HCT116 (cell line): ENCODE results near the gene LRRC74B. TPM values are rescaled to one million over a fixed set of nuclear protein-coding genes. Genes with fewer than 3 reads are reported as not detected.
"Not testable (repeated sequence)": the region's sequence is repeated elsewhere in the genome, so short reads cannot be mapped to it uniquely, and the experiment has no call there.

Experiments used
- ATAC-seq: fragments of 200-7000 bp; cut with Tn5 transposase; 2 replicates; pipeline ENCODE4 v1.9.1; 2020; ENCODE audit warnings: mild to moderate bottlenecking, moderate library complexity
- BruUV-seq: library from RNA; stranded (reverse); fragments of 400-500 nt; replicated peaks from 2 replicates; lab custom pipeline; 2021; lab: Mats Ljungman, UMichigan
- CTCF ChIA-PET: fragments of 300-600 bp; sonication (Branson Sonifier 250); formaldehyde crosslinking; loops from one replicate; lab custom pipeline; 2021; ENCODE audit warnings: antibody characterized with exemption; lab: Charles Lee
- POLR2A ChIA-PET: fragments of 300-600, 350-600 bp; sonication (Branson Sonifier 250); formaldehyde crosslinking; loops from one replicate; lab custom pipeline; 2021; ENCODE audit warnings: antibody characterized with exemption; lab: Charles Lee
- RAD21 ChIA-PET, 2 experiments: fragments of 300-600 bp; sonication (Branson Sonifier 250); formaldehyde crosslinking; loops; one replicate each; lab custom pipeline; 2023; ENCODE audit warnings: low total read pairs in 2 of 2; ENCODE audit not compliant: uncharacterized antibody in 2 of 2, unreplicated experiment in 2 of 2, low non-redundant PET in 1 of 2; lab: Charles Lee
- DNase-seq: peaks from one replicate; pipeline ENCODE4 v3.0.0-alpha.2; 2010; ENCODE audit warnings: low read depth, low spot score
- H2AFZ ChIP-seq: fragments of 200-600 bp; shearing (Covaris generic), sonication (generic); 2 replicates; pipeline ENCODE4 v1.6.1; 2017; ENCODE audit warnings: low read depth, mixed run types, mixed read lengths, antibody characterized with exemption, low read length; ENCODE audit not compliant: poor library complexity, severe bottlenecking
- H3K27ac ChIP-seq: 2 replicates; pipeline ENCODE4 v1.5.1; 2012; ENCODE audit warnings: low read depth, low read length
- H3K27me3 ChIP-seq: fragments of 200-600 bp; sonication (generic); 2 replicates; pipeline ENCODE4 v1.6.1; 2016; ENCODE audit warnings: mixed run types, low read length, mixed read lengths; ENCODE audit not compliant: insufficient read depth
- H3K36me3 ChIP-seq, 2 experiments: fragments of 200-500 bp in 1 of 2; fragments of 200-600 bp in 1 of 2; sonication (Bioruptor generic) in 1 of 2; sonication (generic) in 1 of 2; 2 replicates each; pipeline versions ENCODE4 v1.5.1 to v1.6.1; 2014 to 2016; ENCODE audit warnings: low read length in 2 of 2, inconsistent platforms in 1 of 2, mixed read lengths in 1 of 2, mixed run types in 1 of 2; ENCODE audit not compliant: insufficient read depth in 2 of 2, control insufficient read depth in 1 of 2
- H3K4me1 ChIP-seq, 2 experiments: fragments of 200-600 bp in 1 of 2; sonication (generic) in 1 of 2; 2 replicates each; pipeline versions ENCODE4 v1.5.1 to v1.6.1; 2012 to 2017; ENCODE audit warnings: low read length in 2 of 2, inconsistent platforms in 1 of 2, mild to moderate bottlenecking in 1 of 2, mixed read lengths in 1 of 2, mixed run types in 1 of 2, moderate library complexity in 1 of 2; ENCODE audit not compliant: insufficient read depth in 2 of 2, control insufficient read depth in 1 of 2
- H3K4me2 ChIP-seq: fragments of 200-600 bp; sonication (generic); 2 replicates; pipeline ENCODE4 v1.6.1; 2017; ENCODE audit warnings: mixed run types, low read length, mixed read lengths
- H3K4me3 ChIP-seq, 2 experiments: fragments of 200-600 bp in 1 of 2; sonication (generic) in 1 of 2; replicated peaks in 1 of 2; 2 replicates each; pipeline ENCODE4 v1.5.1; 2011 to 2016; ENCODE audit warnings: low read length in 2 of 2, control low read depth in 1 of 2, low read depth in 1 of 2, mild to moderate bottlenecking in 1 of 2, mixed read lengths in 1 of 2, mixed run types in 1 of 2
- H3K79me2 ChIP-seq: fragments of 200-600 bp; sonication (generic); 2 replicates; pipeline ENCODE4 v1.6.1; 2017; ENCODE audit warnings: mild to moderate bottlenecking, mixed run types, low read length, moderate library complexity, mixed read lengths; ENCODE audit not compliant: insufficient read depth
- H3K9ac ChIP-seq: fragments of 200-600 bp; sonication (generic); 2 replicates; pipeline ENCODE4 v1.6.1; 2016; ENCODE audit warnings: low read length, mixed read lengths
- H3K9me2 ChIP-seq: fragments of 200-600 bp; sonication (generic), shearing (Covaris generic); 2 replicates; pipeline ENCODE4 v1.6.1; 2017; ENCODE audit warnings: mixed run types, mild to moderate bottlenecking, moderate library complexity; ENCODE audit not compliant: insufficient read depth
- H3K9me3 ChIP-seq, 2 experiments: fragments of 200-500 bp in 1 of 2; fragments of 200-600 bp in 1 of 2; sonication (Bioruptor generic) in 1 of 2; sonication (generic) in 1 of 2; 2 replicates each; pipeline ENCODE4 v1.6.1; 2014 to 2017; ENCODE audit warnings: low read length in 2 of 2, mixed read lengths in 2 of 2, inconsistent platforms in 1 of 2, low read depth in 1 of 2, mild to moderate bottlenecking in 1 of 2, mixed run types in 1 of 2, moderate library complexity in 1 of 2; ENCODE audit not compliant: control insufficient read depth in 1 of 2, insufficient read depth in 1 of 2
- H4K20me1 ChIP-seq: fragments of 200-600 bp; sonication (generic), shearing (Covaris generic); 2 replicates; pipeline ENCODE4 v1.6.1; 2017; ENCODE audit warnings: mixed run types, mild to moderate bottlenecking, moderate library complexity; ENCODE audit not compliant: insufficient read depth
- EZH2 ChIP-seq: fragments of 200-600 bp; sonication (generic); IDR thresholded peaks from 2 replicates; pipeline ENCODE4 v1.6.1; 2017; ENCODE audit warnings: antibody characterized with exemption, mixed run types
- POLR2A ChIP-seq: IDR thresholded peaks from 2 replicates; pipeline ENCODE4 v1.7.0; 2011; ENCODE audit warnings: borderline replicate concordance; ENCODE audit not compliant: insufficient read depth, insufficient read length; ENCODE audit errors: extremely low read depth
- POLR2AphosphoS5 ChIP-seq: IDR thresholded peaks from 2 replicates; pipeline ENCODE4 v1.6.1; 2011; ENCODE audit warnings: mild to moderate bottlenecking, low read depth, low read length, moderate library complexity
- SRF ChIP-seq: IDR thresholded peaks from 2 replicates; pipeline ENCODE4 v1.6.1; 2012; ENCODE audit warnings: low read depth
- intact Hi-C: fragments of 100-400 bp; cut with micrococcal nuclease; formaldehyde crosslinking; loops from 2 replicates; pipeline ENCODE4 v1.10.0; 2022
- total RNA-seq: library from RNA; stranded (reverse); gene quantifications from one replicate; pipeline ENCODE4 v1.2.1, GENCODE V29; 2021; ENCODE audit not compliant: unreplicated experiment
- TF ChIP-seq, protein P1 (sequence below): IDR thresholded peaks from 2 replicates; pipeline ENCODE4 v1.6.1; 2012
- TF ChIP-seq, protein P2 (sequence below), 3 experiments: fragments of 200-600 bp in 1 of 3; sonication (generic) in 1 of 3; IDR thresholded peaks in 2 of 3; conservative IDR thresholded peaks in 1 of 3; 2 replicates each; pipeline ENCODE4 v1.5.1; 2012 to 2017; ENCODE audit warnings: low read depth in 2 of 3, low read length in 2 of 3, antibody characterized with exemption in 1 of 3, borderline replicate concordance in 1 of 3, control low read depth in 1 of 3, mild to moderate bottlenecking in 1 of 3, mixed read lengths in 1 of 3, mixed run types in 1 of 3, moderate library complexity in 1 of 3; ENCODE audit not compliant: insufficient read depth in 1 of 3

LRRC74B gene
- total RNA-seq, 1 experiment from 2014 or later: not detected

DNA sequence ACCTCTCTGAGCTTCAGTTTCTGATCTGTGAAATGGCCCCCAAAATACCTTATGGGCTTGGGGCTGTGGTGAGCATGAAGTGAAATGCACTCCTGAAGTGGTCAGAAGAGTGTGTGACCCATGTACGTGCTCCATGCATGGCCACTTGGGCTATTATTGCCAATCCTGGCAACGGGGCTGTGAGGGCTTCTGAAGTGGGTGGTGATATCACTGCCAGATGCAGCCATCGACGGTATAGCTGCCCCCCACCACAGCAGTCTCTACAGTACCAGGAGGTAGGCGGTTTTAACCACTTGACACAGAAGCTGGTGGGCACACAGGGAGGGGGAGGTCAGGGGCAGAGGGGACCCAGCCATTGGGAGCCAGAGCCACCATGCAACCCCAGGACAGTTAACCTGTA is 2.7 kb downstream of the LRRC74B start:
- H3K4me1 ChIP-seq: peaks cover 0 to 19% of the 10 kb centered on the region in 2 experiments; a peak in 2 of 4 replicates
- DNase-seq, H3K27ac ChIP-seq, H4K20me1 ChIP-seq, RAD21 ChIA-PET, H3K9me3 ChIP-seq, intact Hi-C loops, H3K9me2 ChIP-seq, H3K27me3 ChIP-seq, CTCF ChIA-PET, H3K4me2 ChIP-seq, H3K36me3 ChIP-seq, H3K9ac ChIP-seq, POLR2A ChIA-PET, ATAC-seq, H2AFZ ChIP-seq, H3K4me3 ChIP-seq, BruUV-seq, H3K79me2 ChIP-seq: not testable (repeated sequence)

DNA sequence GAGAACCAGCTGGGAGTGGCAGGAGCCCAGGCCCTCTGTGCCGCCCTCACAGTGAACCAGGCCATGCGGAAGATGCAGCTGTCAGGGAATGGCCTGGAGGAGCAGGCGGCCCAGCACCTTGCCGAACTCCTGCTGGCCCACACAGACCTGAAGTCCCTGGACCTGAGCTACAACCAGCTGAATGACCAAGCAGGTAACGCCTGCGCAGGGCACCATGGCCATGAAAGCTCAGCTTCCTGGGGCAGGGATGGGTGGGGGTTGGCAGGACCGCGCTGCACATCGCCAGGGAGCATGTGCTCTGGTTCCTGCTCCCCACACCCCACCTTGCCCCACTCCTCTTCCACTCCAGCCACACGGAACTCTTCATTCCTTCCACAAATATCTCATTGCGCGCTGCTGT is 3.2 kb downstream of the LRRC74B start:
- H4K20me1 ChIP-seq, CTCF ChIA-PET, DNase-seq, RAD21 ChIA-PET, H3K4me3 ChIP-seq, H3K36me3 ChIP-seq, H2AFZ ChIP-seq, H3K9me2 ChIP-seq, ATAC-seq, H3K9ac ChIP-seq, BruUV-seq, H3K9me3 ChIP-seq, H3K27me3 ChIP-seq, H3K79me2 ChIP-seq, intact Hi-C loops, H3K4me2 ChIP-seq, POLR2A ChIA-PET, H3K27ac ChIP-seq: not testable (repeated sequence)
- peaks cover 0 to 13% of the 10 kb centered on the region in 2 experiments; a peak in 2 of 4 replicates for H3K4me1 ChIP-seq

DNA sequence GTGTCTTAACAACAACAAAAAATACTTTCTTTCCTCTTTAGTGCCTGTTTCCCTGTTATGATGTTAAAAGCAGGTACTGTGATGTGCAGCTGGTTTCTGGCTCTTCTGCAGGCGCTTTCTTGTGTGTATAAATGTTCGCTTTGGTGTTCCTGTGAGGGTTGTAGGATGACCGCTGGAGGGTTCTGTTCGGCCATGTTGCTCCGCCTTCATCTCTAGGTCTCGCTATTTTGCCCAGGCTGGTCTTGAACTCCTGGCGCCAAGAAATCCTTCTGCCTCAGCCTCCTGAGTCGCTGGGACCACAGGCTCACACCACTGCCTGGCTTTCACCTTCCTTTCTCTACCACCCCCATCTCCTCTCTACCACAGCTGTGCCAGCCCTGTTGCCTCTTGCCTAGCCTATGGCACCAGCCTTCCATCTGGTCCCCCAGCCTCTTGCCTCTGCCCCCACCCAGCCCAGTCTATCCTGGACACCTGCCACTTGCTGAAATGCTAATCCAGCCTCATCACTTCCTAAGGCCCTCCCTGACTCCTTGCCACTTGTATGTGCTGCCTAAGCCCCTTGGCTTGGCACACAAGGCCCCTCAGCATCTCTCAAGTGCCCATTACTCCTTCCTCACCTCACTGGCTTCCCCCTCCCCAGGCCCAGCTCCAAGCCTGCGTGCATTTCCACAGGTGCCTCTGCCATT is 5.5 kb downstream of the LRRC74B start:
- Histone ChIP-seq H3K9ac (no peak overlapping the region), H4K20me1 (no peaks in the 10 kb centered on the region), H2AFZ (no peak overlapping the region), H3K36me3 (no peaks in the 10 kb centered on the region), H3K27ac (no peak overlapping the region), H3K4me1 (no peaks in the 10 kb centered on the region), H3K4me2 (no peak overlapping the region), H3K27me3 (no peaks in the 10 kb centered on the region), H3K79me2 (no peaks in the 10 kb centered on the region), H3K9me2 (no peaks in the 10 kb centered on the region), H3K4me3 (no peak overlapping the region), H3K9me3 (no peaks in the 10 kb centered on the region)
- POLR2A ChIA-PET: no interaction called here
- no peak for DNase-seq
- RAD21 ChIA-PET: no interaction called here
- no peak for ATAC-seq
- BruUV-seq: no TSS peak
- intact Hi-C loops: no loop called here
- CTCF ChIA-PET: no interaction called here
- TF ChIP-seq EZH2 (no peak), POLR2A (no peak), POLR2AphosphoS5 (no peak), SRF (no peak)
- TF ChIP-seq, protein P1, sequence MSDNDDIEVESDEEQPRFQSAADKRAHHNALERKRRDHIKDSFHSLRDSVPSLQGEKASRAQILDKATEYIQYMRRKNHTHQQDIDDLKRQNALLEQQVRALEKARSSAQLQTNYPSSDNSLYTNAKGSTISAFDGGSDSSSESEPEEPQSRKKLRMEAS: no peak
- TF ChIP-seq, protein P2, sequence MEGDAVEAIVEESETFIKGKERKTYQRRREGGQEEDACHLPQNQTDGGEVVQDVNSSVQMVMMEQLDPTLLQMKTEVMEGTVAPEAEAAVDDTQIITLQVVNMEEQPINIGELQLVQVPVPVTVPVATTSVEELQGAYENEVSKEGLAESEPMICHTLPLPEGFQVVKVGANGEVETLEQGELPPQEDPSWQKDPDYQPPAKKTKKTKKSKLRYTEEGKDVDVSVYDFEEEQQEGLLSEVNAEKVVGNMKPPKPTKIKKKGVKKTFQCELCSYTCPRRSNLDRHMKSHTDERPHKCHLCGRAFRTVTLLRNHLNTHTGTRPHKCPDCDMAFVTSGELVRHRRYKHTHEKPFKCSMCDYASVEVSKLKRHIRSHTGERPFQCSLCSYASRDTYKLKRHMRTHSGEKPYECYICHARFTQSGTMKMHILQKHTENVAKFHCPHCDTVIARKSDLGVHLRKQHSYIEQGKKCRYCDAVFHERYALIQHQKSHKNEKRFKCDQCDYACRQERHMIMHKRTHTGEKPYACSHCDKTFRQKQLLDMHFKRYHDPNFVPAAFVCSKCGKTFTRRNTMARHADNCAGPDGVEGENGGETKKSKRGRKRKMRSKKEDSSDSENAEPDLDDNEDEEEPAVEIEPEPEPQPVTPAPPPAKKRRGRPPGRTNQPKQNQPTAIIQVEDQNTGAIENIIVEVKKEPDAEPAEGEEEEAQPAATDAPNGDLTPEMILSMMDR (IDR thresholded peaks at IDR 0.05 in 2 of 3, conservative IDR thresholded peaks at IDR 0.05 in 1 of 3; ENCODE audit: borderline replicate concordance in 1 of 3, insufficient read depth in 1 of 3, low read depth in 2 of 3, low read length in 2 of 3): no peak
